Kasumi-1 (cell line): Measurements from ENCODE around the gene ELF5.
A peak's percentile ranks its signal among the peaks of the same experiment; 100 is the strongest.

ENCODE experiments used
- DNase-seq, 2 experiments: peaks; one replicate each; lab custom pipeline; 2025; lab: John Stamatoyannopoulos, UW

Gene ELF5

DNA sequence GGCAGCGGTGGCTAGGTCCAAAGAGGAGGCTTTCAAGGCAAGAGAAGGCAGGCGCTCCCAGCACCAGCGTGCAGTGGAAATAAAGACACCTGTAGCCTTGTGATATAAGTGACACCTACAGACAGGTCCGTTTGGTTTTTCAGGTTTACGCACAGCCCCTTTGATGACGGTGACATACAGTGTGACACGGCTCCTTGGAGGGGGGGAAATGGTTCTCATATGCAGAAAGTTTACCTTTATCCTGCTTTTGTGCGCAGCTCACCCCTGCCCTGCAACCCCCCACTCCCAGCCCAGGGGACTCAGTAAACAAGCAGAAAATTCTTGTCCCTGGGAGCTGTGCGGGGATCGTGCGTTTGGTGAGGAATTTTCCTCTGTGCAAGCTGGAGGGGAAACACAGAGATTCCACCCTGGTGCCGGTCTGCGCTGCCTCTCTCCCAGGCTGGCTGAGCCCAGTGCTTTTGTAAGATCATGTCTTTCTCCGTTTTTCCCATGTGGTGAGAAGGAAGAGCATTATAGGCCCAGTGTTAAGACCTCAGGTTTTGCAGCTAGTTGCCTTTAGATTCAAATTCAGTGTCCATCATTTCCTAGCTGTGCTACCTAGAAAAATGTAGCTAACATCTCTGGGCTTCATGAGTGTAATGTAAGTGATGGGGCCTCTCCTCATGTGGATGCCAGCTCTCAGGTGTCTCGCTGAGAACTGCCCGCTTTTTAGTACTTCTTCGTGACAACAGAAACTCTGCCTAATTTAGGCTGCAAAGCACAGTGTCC lies at the start of gene ELF5:
Gene ELF5 (minus strand): TSS at position 113 of the 768 bp plus-strand sequence. CDS start 8,045 bp downstream, outside the sequence.
- DNase-seq: no peak

DNA sequence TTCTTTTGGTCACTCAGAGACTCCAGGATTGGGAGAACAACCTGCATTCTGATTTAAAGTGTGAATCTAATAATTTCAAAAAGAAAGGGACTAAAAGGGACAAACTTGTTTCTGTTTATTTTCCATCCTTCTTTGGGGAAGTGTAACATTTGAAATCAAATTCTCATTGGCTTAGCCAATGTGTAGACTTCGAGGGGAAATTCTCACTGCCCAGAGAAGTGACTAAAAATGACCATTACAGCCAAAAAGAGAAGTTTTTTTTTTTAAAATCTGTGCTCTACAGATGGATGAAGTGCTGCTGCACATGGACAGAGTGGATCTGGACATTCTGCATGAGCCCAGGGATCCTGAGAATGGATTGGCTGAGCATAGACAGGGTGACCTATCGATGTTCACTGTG lies 49.4 kb upstream of the ELF5 start:
- no peak for DNase-seq

DNA sequence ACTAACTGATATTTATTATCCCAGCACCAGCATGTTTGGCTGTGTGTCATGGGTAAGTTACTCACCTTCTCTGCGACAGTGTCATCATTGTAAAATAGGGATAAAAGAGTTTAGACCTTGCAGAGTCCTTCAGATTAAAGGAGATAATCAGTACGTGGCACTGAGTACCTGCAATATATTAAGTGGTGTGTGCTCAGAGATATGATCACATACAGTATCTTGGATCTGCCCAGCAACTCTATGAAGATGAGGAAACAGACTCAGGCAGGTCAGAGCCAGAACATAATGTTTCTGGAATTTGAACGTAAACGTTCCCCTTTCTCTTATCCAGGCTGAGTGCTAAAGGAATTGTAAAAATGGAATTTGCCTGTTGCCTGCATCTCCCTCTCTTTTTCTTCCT lies 46.9 kb upstream of the ELF5 start:
- no peak for DNase-seq

DNA sequence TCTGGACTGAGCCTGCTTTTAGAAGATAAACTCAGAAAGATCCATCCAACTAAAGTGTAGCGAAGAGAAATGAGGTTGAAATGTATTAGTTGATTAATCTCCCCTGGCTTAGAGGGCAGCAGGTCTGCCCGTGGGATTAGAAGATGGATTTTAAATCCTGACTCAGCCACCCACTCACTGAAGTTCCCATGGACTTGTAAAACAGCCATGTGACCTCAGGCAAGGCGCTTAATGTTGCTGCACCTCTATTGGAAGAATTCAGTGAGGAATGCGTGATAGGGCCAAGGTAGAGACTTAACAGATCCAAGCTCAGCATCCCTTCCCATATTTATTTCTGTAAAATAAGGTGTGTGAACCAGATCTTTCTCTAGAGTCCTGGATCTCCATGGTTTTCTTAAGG lies 45.1 kb upstream of the ELF5 start:
- no peak for DNase-seq

DNA sequence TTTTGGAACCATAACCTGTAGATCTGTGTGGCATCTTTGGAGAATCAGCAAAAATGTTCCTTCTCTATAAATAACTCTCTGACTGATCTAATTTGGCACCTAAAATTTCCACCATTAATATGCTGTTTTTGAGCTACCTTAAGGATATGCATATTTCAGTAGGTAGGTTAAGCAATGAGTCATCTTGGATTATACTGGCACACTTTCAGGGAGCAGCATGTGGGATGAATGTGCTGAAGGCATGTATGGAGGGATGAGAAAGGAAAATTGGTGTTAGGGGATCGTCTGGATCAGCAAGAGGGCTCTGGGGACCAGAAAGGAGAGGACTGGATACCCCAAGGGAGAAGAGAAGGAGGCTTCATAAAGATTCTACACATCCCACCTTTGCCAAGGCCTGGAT lies 44.6 kb upstream of the ELF5 start:
- no peak for DNase-seq

DNA sequence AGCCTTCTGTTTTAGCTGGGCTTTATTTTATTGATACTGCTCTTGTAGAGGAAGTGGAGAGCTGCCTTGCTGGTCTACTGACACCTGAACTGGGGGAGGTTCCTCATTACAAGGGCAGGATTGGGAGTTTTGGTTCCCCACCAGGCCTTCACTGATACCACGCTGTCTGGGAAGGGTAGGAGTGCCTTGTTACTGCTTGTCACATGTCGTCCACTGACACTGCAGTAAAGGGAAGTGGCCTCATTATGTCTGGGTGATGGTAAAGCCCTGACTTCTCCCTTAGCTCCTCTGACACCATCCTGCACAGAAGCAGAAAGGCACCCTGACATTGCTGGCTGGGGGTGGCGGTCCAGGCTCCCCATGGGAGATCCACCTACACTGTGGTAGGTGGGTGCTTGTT lies 38.7 kb upstream of the ELF5 start:
- peak; percentile 72 to 75 for DNase-seq

DNA sequence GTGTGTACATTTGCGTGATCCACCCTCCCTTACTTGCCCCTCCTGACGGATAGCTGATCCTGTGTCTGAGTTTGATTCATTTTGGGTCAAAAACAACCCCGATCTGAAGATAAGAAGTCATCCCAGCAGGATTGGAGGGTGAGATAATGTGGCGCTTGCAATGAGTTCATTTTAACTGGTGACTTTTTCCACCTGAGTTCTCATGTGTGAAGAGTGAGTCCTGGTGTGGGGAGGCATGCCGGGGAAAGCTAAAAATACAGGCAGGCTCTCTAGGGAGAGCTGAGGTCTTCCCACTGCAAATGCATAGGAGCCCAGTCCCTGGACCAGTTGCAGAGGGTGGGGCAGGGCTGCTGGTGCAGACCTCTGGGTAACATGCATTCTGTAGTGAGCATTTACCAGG lies 35.7 kb upstream of the ELF5 start:
- DNase-seq: no peak

DNA sequence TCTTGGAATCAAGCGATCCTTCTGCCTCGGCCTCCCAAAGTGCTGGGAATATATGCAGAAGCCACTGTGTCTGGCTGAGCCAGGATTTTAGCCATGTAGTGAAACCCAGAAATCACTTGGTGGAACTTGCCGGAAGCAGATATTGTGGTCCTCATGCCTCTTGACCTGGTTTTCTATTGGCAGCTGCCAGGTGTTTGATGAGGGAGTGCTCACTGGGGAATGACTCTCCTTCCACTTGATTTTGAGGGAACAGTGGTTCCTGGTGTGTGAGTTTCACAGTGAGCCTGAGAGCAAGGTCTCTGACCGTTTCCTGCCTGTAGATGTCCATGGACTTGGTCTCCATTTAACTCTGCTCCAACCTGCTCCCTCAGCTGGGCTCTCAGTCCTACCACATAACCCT lies 34.7 kb upstream of the ELF5 start:
- DNase-seq: no peak

DNA sequence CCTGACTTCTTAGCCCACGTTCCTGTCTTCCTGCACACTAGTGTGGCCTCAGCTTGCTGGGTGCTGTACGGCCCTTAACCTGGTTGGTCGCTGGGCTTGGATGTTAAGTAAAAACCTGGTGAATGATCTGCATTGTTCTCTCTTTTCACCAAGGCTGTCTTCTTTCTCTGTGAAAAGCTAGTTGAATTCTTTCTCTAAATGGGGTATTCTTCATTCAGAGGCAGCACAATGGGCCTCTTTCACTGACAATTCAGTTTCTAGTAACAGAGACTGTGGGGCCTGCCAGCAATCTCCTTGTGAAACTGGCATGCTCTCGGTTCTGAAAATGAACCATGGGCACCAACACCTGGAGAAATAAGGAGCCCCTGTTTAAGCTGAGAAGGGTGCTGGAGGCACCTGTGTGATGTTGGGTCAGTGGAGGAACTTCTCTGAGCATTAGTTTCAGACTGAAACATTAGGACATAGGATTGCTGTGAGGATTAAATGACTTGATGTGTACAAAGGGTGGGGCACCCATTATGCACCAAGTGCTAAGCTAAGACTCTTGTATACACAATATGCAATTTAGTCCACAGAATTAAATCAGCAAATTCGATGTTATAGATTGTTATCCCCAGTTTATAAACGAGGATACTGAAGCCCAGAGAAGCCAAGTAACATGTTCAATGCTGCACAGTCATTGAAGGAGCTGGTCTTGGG lies 33.1 kb upstream of the ELF5 start:
- no peak for DNase-seq

DNA sequence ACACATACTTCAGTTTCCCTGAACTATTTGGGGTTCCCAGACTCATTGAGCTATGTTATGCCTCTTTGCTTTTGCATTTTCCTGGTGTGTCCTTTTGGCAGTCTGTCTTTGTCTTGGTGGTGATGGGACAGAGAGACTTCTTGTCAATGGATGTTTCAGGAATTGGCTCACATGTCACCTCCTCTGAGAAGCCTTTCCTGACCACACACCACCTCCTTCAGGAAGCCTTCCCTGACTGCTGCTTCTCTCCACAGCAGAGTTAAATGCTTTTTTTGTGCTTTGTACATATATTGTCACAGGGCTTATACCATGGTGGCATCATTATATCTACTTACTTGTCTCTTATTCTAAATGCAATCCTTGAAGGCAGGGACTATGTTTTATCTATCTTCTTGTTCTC lies 28.5 kb upstream of the ELF5 start:
- DNase-seq: no peak

DNA sequence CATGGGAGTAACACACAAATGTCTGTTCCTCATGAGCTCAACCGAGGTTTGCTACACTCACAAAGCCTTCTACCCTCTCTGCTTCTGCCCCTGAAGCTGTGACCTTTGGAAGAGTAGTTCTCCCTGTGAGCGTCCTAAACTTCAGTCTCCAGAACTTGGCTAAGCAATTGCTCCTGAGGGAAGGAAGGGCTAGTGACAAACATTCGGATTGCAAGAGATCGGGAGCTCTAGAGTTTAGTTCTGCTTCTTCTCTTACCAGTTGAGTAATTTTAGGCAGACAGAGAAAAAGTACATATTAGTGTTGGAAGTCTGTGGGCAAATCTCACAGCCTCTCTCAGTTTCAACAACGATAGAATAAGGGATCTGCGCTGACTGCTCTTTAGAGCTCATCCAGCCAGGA lies 27.3 kb upstream of the ELF5 start:
- DNase-seq: no peak

DNA sequence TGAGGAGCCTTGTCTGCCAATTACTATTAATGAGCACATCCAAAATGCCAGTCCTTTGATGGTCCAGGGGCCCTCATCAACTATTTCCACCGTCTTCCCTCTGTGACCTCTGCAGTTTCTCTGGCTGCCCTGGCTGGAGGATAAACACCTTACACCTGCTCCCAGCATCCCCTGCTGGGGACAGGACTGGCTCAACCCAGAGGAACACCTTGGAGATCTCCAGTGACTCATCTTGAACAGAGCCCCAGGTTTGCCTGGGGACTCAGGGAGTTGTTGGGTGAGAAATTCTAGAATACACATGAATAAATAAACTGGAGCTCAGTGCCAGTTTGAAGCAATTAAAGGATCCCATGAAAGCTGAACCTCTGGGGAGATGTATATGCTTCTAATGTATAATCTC lies 24.0 kb upstream of the ELF5 start:
- no peak for DNase-seq

DNA sequence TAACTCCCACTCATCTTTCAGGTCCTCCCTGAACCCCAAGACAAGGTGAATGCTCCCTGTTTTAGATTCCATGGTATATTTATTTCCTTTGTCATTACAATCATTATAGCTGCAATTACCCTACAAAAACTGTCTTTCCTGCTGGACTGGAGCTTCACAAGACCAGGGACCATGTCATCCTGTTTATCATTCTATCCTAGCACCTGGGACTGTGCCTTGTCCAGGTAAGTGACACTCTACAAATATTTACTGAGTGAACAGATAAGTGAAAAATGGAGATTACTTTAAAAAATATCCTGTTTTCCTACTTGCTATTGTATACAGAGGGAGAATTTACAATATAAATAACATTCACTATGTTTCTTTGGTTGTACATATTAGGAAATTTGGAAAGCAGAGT lies 22.5 kb upstream of the ELF5 start:
- no peak for DNase-seq

DNA sequence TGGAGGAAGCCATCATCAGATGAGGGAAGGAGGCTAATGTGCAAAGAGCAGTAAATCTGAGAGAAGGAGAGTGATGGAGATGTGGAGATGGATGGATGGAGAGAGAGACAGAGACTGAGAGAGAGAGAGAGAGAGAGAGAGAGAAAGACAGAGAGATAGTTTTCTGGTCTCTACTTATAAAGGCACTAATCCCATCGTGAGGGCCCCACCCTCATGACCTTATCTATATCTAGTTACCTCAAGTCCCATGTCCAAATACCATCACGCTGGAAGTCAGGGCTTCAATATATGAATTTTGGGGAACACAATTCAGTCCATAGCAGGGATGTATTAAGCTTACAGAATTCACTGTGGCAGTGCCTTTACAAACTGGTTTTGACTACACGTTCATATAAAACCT lies 21.2 kb upstream of the ELF5 start:
- DNase-seq: no peak

DNA sequence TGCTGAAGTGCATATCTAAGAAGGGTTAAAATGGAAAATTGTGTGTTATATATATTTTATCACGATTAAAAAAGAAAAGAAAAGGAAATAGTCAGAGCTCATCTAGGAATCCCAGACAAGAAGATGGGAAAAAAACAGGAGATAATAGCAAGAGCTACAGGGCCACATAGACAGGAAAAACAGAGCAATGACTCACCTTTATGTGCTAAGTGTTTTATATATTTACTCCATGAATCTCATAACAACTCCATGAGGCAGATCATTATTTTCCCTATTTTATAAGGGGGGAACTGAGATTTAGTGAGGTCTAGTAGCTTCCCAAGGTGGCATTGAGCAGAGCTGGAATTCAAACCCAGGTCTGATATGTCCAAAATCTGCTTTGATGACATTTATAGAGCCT lies 18.1 kb upstream of the ELF5 start:
- no peak for DNase-seq

DNA sequence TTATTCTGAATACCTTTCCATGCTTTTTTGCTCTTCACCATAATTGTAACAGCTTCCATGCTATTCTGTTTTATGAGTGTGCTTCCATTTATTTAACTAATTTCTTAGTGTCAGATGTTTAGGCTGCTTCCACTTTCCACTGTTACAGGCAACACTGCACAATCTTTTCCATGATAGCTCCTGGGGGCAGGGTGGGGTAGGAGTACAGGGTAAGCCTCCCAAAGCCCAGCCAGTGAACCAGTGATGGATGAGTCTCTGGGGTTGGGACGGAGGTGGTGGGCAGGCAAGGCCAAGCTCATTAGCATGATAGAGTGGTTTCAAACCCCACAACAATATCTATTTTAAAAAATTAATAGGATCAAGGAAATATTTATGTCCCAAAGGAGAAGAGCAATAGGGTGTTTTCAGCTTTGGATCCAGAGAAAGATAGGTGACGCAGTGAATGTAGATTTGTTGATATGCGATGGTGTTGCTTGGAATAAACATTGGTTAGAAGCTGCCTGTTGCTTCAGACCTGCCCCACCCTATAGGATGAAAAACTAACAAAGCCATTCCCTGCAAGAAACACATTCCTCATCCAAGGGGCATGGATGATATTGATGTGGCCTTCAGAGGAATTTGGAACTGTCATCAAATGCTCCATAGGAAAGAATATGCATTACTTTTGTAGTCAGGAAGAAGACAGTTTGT lies 17.1 kb upstream of the ELF5 start:
- DNase-seq: no peak

DNA sequence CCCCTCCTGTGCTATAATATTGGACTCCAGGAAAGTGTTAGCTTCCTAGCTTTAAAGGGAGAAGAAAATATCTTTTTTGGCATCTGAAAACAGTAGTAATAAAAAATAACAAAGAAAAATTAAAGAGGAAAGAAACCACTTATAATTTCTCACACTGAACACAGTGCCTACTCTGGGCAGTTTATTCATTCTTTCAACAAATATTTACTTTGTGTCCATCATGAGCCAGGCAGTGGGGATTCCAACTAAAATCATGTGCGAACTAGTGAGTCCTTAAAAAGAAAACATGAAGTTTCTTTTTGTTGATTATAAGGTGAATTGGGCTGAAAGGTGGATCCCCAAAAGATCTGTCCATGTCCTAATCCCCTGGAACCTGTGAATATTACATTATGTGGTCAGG lies 16.0 kb upstream of the ELF5 start:
- DNase-seq: no peak

DNA sequence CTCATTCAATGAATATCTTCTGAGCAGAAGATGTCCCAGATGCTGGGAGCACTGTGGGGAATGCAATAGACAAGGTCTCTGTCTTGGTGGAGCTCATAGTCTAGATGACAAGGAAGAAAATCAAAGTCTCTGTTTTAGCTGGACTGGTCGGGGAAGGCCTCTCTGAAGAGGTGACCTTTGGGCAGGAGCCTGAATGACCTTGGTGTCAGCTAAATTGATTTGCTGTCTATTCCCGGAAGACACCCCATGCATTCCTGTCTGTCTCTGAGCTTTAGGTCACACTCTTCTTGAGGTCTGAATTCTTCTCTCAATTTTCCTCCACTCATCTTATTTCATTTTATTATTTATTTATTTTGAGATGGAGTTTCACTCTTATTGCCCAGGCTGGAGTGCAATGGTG lies 14.5 kb upstream of the ELF5 start:
- DNase-seq: no peak

DNA sequence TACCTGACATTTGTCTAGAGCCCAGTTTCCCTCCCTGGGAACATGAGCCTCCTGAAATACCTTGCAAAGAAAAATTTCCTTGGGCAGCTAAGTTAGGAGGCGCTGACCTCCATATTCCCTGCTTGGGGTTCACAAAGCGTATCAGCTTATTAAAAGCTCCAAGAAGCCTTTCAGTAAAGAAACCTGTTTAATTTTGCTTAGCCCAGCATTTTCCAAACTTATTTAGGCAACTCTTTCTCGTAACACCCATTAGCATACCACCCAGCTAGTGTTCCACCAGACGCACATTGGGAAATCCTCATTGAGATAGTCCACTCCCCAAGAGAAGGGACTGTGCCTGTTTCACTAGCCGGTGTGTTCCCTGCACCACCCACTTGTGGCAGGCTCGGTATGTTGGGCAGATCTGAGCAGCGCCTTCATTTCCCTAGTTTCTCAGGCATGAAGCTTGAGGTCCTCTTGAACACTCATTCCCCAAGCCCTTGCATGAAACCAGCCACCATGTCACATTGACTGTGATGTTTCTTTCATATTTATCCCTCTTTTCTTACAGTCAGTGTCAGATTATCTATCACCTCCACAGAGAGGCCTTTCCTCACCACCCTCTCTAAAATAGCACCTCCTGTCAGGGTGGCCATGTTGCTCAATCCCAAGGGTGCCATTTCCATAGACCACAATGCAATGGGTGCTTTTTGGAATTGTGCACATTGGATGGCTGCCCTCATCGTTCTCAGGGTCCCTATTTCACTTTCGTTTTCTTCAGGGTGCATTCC lies 12.5 kb upstream of the ELF5 start:
- no peak for DNase-seq

DNA sequence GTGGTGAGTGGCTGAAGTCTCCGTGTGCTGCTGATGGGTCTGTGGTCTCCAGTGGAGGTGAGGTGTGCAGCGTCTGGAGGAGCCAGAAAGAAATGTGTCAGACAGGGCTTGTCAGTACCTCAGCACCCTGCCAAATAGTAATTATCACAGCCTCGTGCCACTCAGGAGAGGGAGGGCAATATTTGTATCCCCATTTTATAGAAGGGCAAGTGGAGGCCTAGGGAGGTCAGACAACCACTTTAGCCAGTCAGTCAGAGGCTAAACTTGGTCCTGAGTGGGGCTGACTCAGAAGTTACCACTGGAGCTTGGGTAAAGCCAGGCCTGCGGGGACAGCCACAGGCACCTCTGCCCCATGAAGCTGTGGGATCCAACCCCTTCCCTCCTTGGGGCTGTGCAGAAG lies 11.5 kb upstream of the ELF5 start:
- DNase-seq: no peak

DNA sequence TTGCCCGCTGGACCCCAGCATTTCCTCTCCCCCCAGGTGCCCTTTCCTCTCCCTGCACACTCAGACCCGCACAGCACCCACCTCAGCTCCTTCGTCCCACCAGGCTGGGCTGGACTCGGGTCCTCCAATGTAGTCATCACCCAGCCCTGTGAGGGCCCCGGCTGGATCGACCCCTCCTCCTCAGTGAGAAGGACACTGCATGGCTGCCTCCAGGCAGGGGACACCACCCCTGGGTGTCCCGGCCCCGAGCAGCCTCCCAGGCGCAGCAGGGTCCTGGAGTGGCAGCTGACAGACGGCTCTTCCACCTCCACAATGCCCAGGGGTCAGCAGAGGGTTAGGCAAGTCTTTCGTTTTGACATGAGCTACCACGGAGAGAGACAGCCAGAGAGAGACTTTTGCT lies 11.1 kb upstream of the ELF5 start:
- DNase-seq: no peak

DNA sequence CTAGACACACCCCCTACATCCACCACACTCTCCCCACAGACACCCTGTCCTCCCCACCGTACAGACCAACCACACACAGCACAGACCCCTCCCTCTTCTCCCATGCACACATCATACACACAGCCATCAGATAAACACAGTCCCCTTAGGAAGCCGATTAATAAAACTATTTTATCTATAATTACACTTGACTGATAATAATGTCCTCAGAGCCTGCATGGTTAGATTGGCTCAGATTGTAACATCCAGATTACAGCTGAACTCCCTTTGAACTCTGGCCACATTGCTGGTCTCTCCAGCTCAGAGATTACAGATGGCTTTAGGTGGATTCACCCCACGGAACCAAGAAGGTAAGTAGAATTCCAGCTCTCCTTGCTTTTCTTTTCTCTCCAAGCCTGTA lies 9.5 kb upstream of the ELF5 start:
- DNase-seq: no peak

DNA sequence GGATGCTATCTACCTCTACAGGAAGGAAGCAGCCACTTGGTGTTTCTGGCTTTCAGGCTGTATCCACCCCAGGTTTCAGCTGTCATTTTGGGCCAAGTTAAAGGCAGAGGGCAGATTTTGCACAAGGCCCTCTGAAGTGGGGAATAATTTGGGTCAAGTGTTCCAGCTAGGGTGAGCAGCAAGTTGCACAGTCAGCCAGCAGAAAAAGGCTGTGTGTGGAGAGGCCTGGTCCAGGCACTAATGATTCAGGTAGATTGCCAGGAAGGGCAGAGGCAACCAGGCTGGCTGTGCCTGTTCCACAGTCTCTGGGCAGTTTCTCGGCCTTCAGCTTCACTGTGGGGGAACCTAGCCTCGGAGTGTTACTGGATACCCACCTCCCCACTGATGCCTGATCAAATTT lies 8.6 kb upstream of the ELF5 start:
- no peak for DNase-seq
